ENCODE measurements around the gene MUC21. TPM values are rescaled to one million over a fixed set of nuclear protein-coding genes. Genes with fewer than 3 reads are reported as not detected.

MUC21 gene
- total and polyA plus RNA-seq, 2 of the 8 experiments (the other 6 are each of a cell fraction or from before 2014, with no cell fraction given): not detected

GRCh38 chr6:31033075-31033474 lies 49.6 kb downstream of the MUC21 start:
- no peak overlapping the region for H2BK20ac ChIP-seq (ENCODE audit: low read length)
- no peak overlapping the region for H3K4me3 ChIP-seq (ENCODE audit: extremely low read depth in 1 of 4, insufficient read depth in 2 of 4, low read depth in 3 of 4, low read length in 4 of 4)
- H3K79me2 ChIP-seq (ENCODE audit: control insufficient read depth in 1 of 2, insufficient read depth in 2 of 2, low read length in 2 of 2): no peaks in the 10 kb centered on the region
- H3K9me3 ChIP-seq (ENCODE audit: insufficient read depth in 2 of 2, low read depth in 1 of 2, low read length in 1 of 2): peaks cover 0 to 9% of the 10 kb centered on the region in 2 experiments; a peak in 2 of 4 replicates
- H2BK5ac ChIP-seq (ENCODE audit: low read depth, low read length): no peak overlapping the region
- H4K20me1 ChIP-seq (replicated peaks in 1 of 2; ENCODE audit: control insufficient read depth in 1 of 2, insufficient read depth in 2 of 2, low read length in 2 of 2): no peaks in the 10 kb centered on the region
- ChIA-PET CTCF (ENCODE audit: partially characterized antibody) (interaction anchor here (1.1 to 2.3 kb wide), 2 partner anchors 9 to 29 kb away, joined by 4 to 5 read pairs; no protein-coding TSS in a partner anchor), POLR2A (ENCODE audit: partially characterized antibody) (interaction anchor here (1.1 kb wide), 1 partner anchor 418 kb away, joined by 4 read pairs; no protein-coding TSS in a partner anchor)
- no peak overlapping the region for H4K5ac ChIP-seq (ENCODE audit: insufficient read length, low read depth, low read length)
- H3K36me3 ChIP-seq (ENCODE audit: control insufficient read depth in 2 of 4, insufficient read depth in 4 of 4, low read length in 3 of 4): no peaks in the 10 kb centered on the region
- no peak for DNase-seq (ENCODE audit: low read depth in 1 of 2, low spot score in 2 of 2)
- no peak overlapping the region for H3K9ac ChIP-seq (replicated peaks in 1 of 4; ENCODE audit: extremely low read depth in 1 of 4, low read depth in 3 of 4, low read length in 3 of 4)
- no peak overlapping the region for H3K4ac ChIP-seq (replicated peaks; ENCODE audit: insufficient read length, low read depth, low read length)
- H3K27ac ChIP-seq (ENCODE audit: low read depth, low read length): no peak overlapping the region
- no peak overlapping the region for H2BK15ac ChIP-seq (ENCODE audit: low read length)
- no peak for FAIRE-seq
- H3K23me2 ChIP-seq (ENCODE audit: low read depth, low read length): no peaks in the 10 kb centered on the region
- no peak overlapping the region; the same call in 1 of the 2 replicates for H2AFZ ChIP-seq (ENCODE audit: low read length)
- H3K4me1 ChIP-seq (replicated peaks in 1 of 4; ENCODE audit: control insufficient read depth in 3 of 4, insufficient read depth in 4 of 4, low read length in 3 of 4): no peaks in the 10 kb centered on the region
- 87% methylated on average over 4 of the region's 4 CpGs; no CpG with 5 or more reads in 1 of the 2 experiments for WGBS, 2 experiments (ENCODE audit: extremely low coverage in 1 of 2, insufficient coverage in 1 of 2, insufficient read length in 1 of 2, insufficient replicate concordance in 2 of 2, low coverage in 1 of 2, low lambda C conversion rate in 2 of 2, missing lambda C conversion rate in 1 of 2)
- H3K23ac ChIP-seq (ENCODE audit: insufficient read length): no peak overlapping the region
- no peak overlapping the region for H2BK12ac ChIP-seq (ENCODE audit: low read depth, low read length)
- no peak overlapping the region for H3K14ac ChIP-seq (ENCODE audit: insufficient read length)
- no peak overlapping the region for H3K18ac ChIP-seq (ENCODE audit: extremely low read depth, low read length)
- no peak overlapping the region for H3K4me2 ChIP-seq (ENCODE audit: insufficient read depth in 1 of 2, low read depth in 2 of 2, low read length in 2 of 2)
- no peak overlapping the region for H3K56ac ChIP-seq (replicated peaks; ENCODE audit: insufficient read length, low read depth, low read length)
- no peak overlapping the region for H4K8ac ChIP-seq (ENCODE audit: extremely low read depth, insufficient read depth, low read length)
- H3K79me1 ChIP-seq (ENCODE audit: low read depth, low read length): no peaks in the 10 kb centered on the region
- no peak overlapping the region for H2AK5ac ChIP-seq (ENCODE audit: low read depth, low read length)
- no peak overlapping the region for H4K91ac ChIP-seq (replicated peaks; ENCODE audit: insufficient read length, low read length)
- no peaks in the 10 kb centered on the region for H3K27me3 ChIP-seq (replicated peaks in 1 of 4; ENCODE audit: control insufficient read depth in 3 of 4, extremely low read depth in 1 of 4, insufficient read depth in 3 of 4, low read length in 3 of 4)
- H2BK120ac ChIP-seq (replicated peaks; ENCODE audit: low read depth, low read length): no peak overlapping the region
- no peak for TF ChIP-seq TBP (IDR thresholded peaks at IDR 0.05; ENCODE audit: low read depth, low read length)
- no peak for TF ChIP-seq CREB1 (IDR thresholded peaks at IDR 0.05)
- no peak for TF ChIP-seq RFX5 (IDR thresholded peaks at IDR 0.05; ENCODE audit: borderline replicate concordance, low read depth, low read length)
- no peak for TF ChIP-seq SP2 (IDR thresholded peaks at IDR 0.05; ENCODE audit: low read length)
- TF ChIP-seq MAX (IDR thresholded peaks at IDR 0.05): no peak
- no peak for TF ChIP-seq CEBPB (IDR thresholded peaks at IDR 0.05; ENCODE audit: low read depth, low read length)
- no peak for TF ChIP-seq ATF2 (IDR thresholded peaks at IDR 0.05; ENCODE audit: low read length)
- no peak for TF ChIP-seq PHF8 (conservative IDR thresholded peaks at IDR 0.05; ENCODE audit: low read depth, low read length)
- TF ChIP-seq ZNF274 (IDR thresholded peaks at IDR 0.05; ENCODE audit: borderline replicate concordance, extremely low read depth, low read length): no peak
- TF ChIP-seq KDM4A (IDR thresholded peaks at IDR 0.05; ENCODE audit: low read depth, low read length, severe bottlenecking): no peak
- no peak for TF ChIP-seq NRF1 (IDR thresholded peaks at IDR 0.05; ENCODE audit: low read depth, low read length)
- no peak for TF ChIP-seq POLR2AphosphoS5 (IDR thresholded peaks at IDR 0.05; ENCODE audit: low read depth, low read length)
- no peak for TF ChIP-seq POU5F1 (IDR thresholded peaks at IDR 0.05; ENCODE audit: low read depth, low read length)
- TF ChIP-seq RXRA (IDR thresholded peaks at IDR 0.05; ENCODE audit: insufficient read depth, low read depth, low read length): no peak
